Measurements from ENCODE around the gene DSE. TPM values are rescaled to one million over a fixed set of nuclear protein-coding genes. Genes with fewer than 3 reads are reported as not detected.

The DSE gene
- total and polyA plus RNA-seq, 2 donors (not counting 1 experiment from before 2014, with no cell fraction given) = 71.0 to 89.2 TPM

DNA sequence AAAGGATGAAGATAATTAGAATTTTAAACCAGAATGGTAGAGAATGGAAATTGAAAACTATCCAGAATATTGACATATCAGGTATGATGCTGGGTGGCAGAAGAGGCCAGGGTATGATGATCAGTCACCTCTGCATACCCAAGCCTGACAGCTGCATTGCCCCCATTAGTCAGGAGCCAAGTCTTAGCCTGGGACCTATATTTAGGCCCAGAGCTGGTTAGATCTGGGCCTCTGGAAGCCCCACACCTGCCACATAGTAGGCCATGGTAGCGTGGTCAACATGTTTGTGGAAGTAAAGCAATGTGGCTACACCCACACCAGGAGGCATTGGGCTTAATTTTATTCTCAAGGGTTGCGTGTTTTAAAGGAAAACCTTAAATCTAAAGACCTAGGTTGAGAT is 58.4 kb downstream of the DSE start:
- Histone ChIP-seq H3K4me1 (ENCODE audit: control insufficient read depth, extremely low read depth, insufficient read depth, low read length) (no peaks in the 10 kb centered on the region), H3K4me2 (ENCODE audit: extremely low read depth, insufficient read depth, low read length) (no peak overlapping the region), H3K27me3 (ENCODE audit: control insufficient read depth, insufficient read depth, low read length) (no peaks in the 10 kb centered on the region), H3K79me2 (ENCODE audit: control insufficient read depth, insufficient read depth, low read length) (no peaks in the 10 kb centered on the region), H2AFZ (ENCODE audit: low read length) (no peak overlapping the region), H4K20me1 (ENCODE audit: control insufficient read depth, extremely low read depth, insufficient read depth, low read length) (no peaks in the 10 kb centered on the region), H3K36me3 (ENCODE audit: control insufficient read depth, insufficient read depth, low read length) (no peaks in the 10 kb centered on the region), H3K9ac (ENCODE audit: insufficient read depth, low read length) (no peak overlapping the region), H3K27ac (ENCODE audit: insufficient read depth, low read length) (no peak overlapping the region), H3K4me3 (replicated peaks in 1 of 4; ENCODE audit: control extremely low read depth in 1 of 4, insufficient read depth in 1 of 4, low read depth in 3 of 4, low read length in 4 of 4) (no peak overlapping the region), H3K9me3 (ENCODE audit: control insufficient read depth, insufficient read depth, low read depth, low read length) (no peaks in the 10 kb centered on the region)
- no peak for TF ChIP-seq EZH2 (IDR thresholded peaks at IDR 0.05; ENCODE audit: low read length, missing control alignments)
- TF ChIP-seq, protein P1, sequence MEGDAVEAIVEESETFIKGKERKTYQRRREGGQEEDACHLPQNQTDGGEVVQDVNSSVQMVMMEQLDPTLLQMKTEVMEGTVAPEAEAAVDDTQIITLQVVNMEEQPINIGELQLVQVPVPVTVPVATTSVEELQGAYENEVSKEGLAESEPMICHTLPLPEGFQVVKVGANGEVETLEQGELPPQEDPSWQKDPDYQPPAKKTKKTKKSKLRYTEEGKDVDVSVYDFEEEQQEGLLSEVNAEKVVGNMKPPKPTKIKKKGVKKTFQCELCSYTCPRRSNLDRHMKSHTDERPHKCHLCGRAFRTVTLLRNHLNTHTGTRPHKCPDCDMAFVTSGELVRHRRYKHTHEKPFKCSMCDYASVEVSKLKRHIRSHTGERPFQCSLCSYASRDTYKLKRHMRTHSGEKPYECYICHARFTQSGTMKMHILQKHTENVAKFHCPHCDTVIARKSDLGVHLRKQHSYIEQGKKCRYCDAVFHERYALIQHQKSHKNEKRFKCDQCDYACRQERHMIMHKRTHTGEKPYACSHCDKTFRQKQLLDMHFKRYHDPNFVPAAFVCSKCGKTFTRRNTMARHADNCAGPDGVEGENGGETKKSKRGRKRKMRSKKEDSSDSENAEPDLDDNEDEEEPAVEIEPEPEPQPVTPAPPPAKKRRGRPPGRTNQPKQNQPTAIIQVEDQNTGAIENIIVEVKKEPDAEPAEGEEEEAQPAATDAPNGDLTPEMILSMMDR (conservative IDR thresholded peaks at IDR 0.05 in 1 of 2, IDR thresholded peaks at IDR 0.05 in 1 of 2; ENCODE audit: low read depth in 1 of 2, low read length in 2 of 2) = no peak
- no peak for DNase-seq (ENCODE audit: low read depth in 2 of 2)

DNA sequence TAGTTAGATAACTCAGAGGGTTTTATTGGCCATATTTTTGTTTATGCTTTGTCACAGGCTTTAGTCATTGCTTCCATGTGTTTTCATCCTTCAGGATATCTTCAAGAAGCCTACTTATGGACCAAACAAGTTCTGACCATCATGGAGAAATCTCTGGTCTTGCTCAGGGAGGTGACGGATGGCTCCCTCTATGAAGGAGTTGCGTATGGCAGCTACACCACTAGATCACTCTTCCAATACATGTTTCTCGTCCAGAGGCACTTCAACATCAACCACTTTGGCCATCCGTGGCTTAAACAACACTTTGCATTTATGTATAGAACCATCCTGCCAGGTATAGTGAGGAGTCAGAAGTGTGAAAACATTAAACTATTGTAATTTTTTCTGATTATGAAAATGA is 60.1 kb downstream of the DSE start:
- H3K36me3 ChIP-seq (ENCODE audit: control insufficient read depth, insufficient read depth, low read length) = no peaks in the 10 kb centered on the region

DNA sequence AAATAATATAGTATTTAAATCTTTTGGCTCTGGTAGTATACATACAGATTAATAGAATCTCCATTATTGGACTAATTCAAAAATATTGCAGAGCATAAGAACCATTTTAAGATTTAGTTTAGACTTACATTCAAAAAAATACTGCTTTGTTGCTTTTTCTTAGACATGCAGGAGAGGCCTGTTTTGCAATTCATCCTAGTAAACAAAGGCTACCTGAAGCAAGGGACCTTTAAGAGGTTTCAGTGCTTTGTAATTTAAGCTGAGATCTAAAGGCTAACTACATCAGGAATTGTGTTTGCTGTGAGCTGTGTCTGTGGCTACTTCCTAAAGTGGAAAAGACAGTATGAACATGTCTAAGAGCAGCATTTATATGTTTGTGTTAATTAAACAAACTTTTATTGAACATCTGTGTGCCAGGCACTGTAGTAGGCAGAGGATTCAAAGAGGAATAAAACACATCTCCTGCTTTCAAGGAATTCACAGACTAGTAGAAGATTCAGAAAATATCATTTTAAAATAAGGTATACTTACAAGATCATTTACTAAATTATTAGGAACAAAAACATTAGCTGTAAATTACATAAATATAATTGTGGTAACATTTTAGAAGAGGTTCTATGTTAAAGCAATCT is 61.3 kb downstream of the DSE start:
- no peak overlapping the region for H3K9ac ChIP-seq (ENCODE audit: insufficient read depth, low read length)
- DNase-seq (ENCODE audit: low read depth in 2 of 2) = no peak
- no peak overlapping the region for H3K4me3 ChIP-seq (replicated peaks in 1 of 4; ENCODE audit: control extremely low read depth in 1 of 4, insufficient read depth in 1 of 4, low read depth in 3 of 4, low read length in 4 of 4)
- no peaks in the 10 kb centered on the region for H3K79me2 ChIP-seq (ENCODE audit: control insufficient read depth, insufficient read depth, low read length)
- no peaks in the 10 kb centered on the region for H4K20me1 ChIP-seq (ENCODE audit: control insufficient read depth, extremely low read depth, insufficient read depth, low read length)
- no peaks in the 10 kb centered on the region for H3K9me3 ChIP-seq (ENCODE audit: control insufficient read depth, insufficient read depth, low read depth, low read length)
- no peaks in the 10 kb centered on the region for H3K27me3 ChIP-seq (ENCODE audit: control insufficient read depth, insufficient read depth, low read length)
- no peaks in the 10 kb centered on the region for H3K36me3 ChIP-seq (ENCODE audit: control insufficient read depth, insufficient read depth, low read length)
- TF ChIP-seq, protein P1 (conservative IDR thresholded peaks at IDR 0.05 in 1 of 2, IDR thresholded peaks at IDR 0.05 in 1 of 2; ENCODE audit: low read depth in 1 of 2, low read length in 2 of 2) = no peak
- no peak for TF ChIP-seq EZH2 (IDR thresholded peaks at IDR 0.05; ENCODE audit: low read length, missing control alignments)
- no peak overlapping the region for H2AFZ ChIP-seq (ENCODE audit: low read length)
- no peak overlapping the region for H3K27ac ChIP-seq (ENCODE audit: insufficient read depth, low read length)
- no peak overlapping the region for H3K4me2 ChIP-seq (ENCODE audit: extremely low read depth, insufficient read depth, low read length)
- H3K4me1 ChIP-seq (ENCODE audit: control insufficient read depth, extremely low read depth, insufficient read depth, low read length) = no peaks in the 10 kb centered on the region

More for the DNA sequence above, 60.1 kb downstream of the DSE start:
- no peak for DNase-seq (ENCODE audit: low read depth in 2 of 2)
- no peak overlapping the region for H3K9ac ChIP-seq (ENCODE audit: insufficient read depth, low read length)
- H2AFZ ChIP-seq (ENCODE audit: low read length) = no peak overlapping the region
- H3K4me1 ChIP-seq (ENCODE audit: control insufficient read depth, extremely low read depth, insufficient read depth, low read length) = no peaks in the 10 kb centered on the region
- no peak overlapping the region for H3K4me3 ChIP-seq (replicated peaks in 1 of 4; ENCODE audit: control extremely low read depth in 1 of 4, insufficient read depth in 1 of 4, low read depth in 3 of 4, low read length in 4 of 4)
- no peak overlapping the region for H3K4me2 ChIP-seq (ENCODE audit: extremely low read depth, insufficient read depth, low read length)
- no peaks in the 10 kb centered on the region for H4K20me1 ChIP-seq (ENCODE audit: control insufficient read depth, extremely low read depth, insufficient read depth, low read length)
- no peak for TF ChIP-seq EZH2 (IDR thresholded peaks at IDR 0.05; ENCODE audit: low read length, missing control alignments)
- TF ChIP-seq, protein P1 (conservative IDR thresholded peaks at IDR 0.05 in 1 of 2, IDR thresholded peaks at IDR 0.05 in 1 of 2; ENCODE audit: low read depth in 1 of 2, low read length in 2 of 2) = no peak
- H3K27ac ChIP-seq (ENCODE audit: insufficient read depth, low read length) = no peak overlapping the region
- H3K79me2 ChIP-seq (ENCODE audit: control insufficient read depth, insufficient read depth, low read length) = no peaks in the 10 kb centered on the region
- H3K27me3 ChIP-seq (ENCODE audit: control insufficient read depth, insufficient read depth, low read length) = no peaks in the 10 kb centered on the region
- H3K9me3 ChIP-seq (ENCODE audit: control insufficient read depth, insufficient read depth, low read depth, low read length) = no peaks in the 10 kb centered on the region
